Omental fat pad (tissue), 4 donors: Measurements from ENCODE around the gene COPS3. TPM values are rescaled to one million over a fixed set of nuclear protein-coding genes. Genes with fewer than 3 reads are reported as not detected.
"Not testable (repeated sequence)": the region's sequence is repeated elsewhere in the genome, so short reads cannot be mapped to it uniquely, and the experiment has no call there.

ENCODE experiments used
- ATAC-seq: fragments of 150-250 bp; one replicate; pipeline ENCODE4 v1.9.1; 2016; ENCODE audit warnings: mild to moderate bottlenecking, moderate library complexity; ENCODE audit not compliant: low FRiP score
- DNase-seq: peaks from one replicate; pipeline ENCODE4 v3.0.0-alpha.2; 2019; ENCODE audit warnings: low spot score
- total RNA-seq, 4 donors: library from RNA; depleted of rRNA; stranded (reverse); fragments of >200 nt; gene quantifications; one replicate each; pipeline ENCODE4 v1.1.0, GENCODE V29; 2016
- TF ChIP-seq, protein P1 (sequence below), 3 donors: fragments of 450-650 bp; IDR thresholded peaks; one replicate each; pipeline ENCODE4 v1.5.1; 2016 to 2017; ENCODE audit warnings: antibody characterized with exemption in 3 of 3, mild to moderate bottlenecking in 3 of 3, moderate library complexity in 2 of 3

COPS3 gene
- total RNA-seq, 4 donors from 2014 or later, result 39.9 to 68.9 (median 49.5) TPM

- TF ChIP-seq, protein P1, sequence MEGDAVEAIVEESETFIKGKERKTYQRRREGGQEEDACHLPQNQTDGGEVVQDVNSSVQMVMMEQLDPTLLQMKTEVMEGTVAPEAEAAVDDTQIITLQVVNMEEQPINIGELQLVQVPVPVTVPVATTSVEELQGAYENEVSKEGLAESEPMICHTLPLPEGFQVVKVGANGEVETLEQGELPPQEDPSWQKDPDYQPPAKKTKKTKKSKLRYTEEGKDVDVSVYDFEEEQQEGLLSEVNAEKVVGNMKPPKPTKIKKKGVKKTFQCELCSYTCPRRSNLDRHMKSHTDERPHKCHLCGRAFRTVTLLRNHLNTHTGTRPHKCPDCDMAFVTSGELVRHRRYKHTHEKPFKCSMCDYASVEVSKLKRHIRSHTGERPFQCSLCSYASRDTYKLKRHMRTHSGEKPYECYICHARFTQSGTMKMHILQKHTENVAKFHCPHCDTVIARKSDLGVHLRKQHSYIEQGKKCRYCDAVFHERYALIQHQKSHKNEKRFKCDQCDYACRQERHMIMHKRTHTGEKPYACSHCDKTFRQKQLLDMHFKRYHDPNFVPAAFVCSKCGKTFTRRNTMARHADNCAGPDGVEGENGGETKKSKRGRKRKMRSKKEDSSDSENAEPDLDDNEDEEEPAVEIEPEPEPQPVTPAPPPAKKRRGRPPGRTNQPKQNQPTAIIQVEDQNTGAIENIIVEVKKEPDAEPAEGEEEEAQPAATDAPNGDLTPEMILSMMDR (IDR thresholded peaks at IDR 0.05), result no peak
- ATAC-seq, result no peak
Observed at GRCh38 chr17:17256316-17256715, 24.7 kb downstream of the COPS3 start.

DNA sequence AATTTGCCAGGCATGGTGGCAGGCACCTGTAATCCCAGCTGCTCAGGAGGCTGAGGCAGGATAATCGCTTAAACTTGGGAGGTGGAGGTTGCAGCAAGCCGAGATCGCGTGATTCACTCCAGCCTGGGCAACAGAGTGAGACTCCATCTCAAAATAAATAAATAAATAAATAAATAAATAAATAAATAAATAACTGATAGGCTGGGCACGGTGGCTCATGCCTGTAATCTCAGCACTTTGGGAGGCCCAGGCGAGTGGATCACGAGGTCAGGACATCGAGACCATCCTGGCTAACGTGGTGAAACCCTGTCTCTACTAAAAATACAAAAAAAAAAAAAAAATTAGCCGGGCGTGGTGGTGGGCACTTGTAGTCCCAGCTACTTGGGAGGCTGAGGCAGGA is 25.4 kb downstream of the COPS3 start:
- DNase-seq, ATAC-seq: not testable (repeated sequence)

More at GRCh38 chr17:17256316-17256715, 24.7 kb downstream of the COPS3 start:
- no peak for DNase-seq

- DNase-seq (no peak), ATAC-seq (no peak)
- TF ChIP-seq, protein P1 (IDR thresholded peaks at IDR 0.05), result no peak
Observed at GRCh38 chr17:17254036-17254435, 27.0 kb downstream of the COPS3 start.

DNA sequence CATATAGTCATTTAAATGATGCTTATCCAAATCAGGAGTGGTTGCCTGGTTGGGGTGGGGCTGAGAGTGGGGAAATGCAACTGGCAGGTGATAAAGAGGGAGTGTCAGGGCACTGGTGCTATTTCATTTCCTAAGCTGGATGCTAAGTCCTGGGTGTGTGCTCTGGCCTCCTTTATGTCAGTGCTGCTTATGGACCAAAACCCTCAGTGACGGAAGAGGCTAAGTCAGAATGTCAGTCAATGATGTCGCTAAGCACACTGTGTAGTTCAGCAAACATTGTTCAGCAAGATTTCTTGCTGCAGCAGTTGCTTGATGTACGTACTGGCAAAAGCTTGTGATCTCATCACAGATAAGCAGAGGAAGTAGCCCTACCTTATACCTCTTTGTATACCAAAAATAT is 27.6 kb downstream of the COPS3 start:
- DNase-seq (no peak), ATAC-seq (no peak)
- TF ChIP-seq, protein P1 (IDR thresholded peaks at IDR 0.05), result no peak

- no peak for DNase-seq
- no peak for ATAC-seq
- TF ChIP-seq, protein P1 (IDR thresholded peaks at IDR 0.05), result no peak
Observed at GRCh38 chr17:17252149-17252661, 28.8 kb downstream of the COPS3 start.

DNA sequence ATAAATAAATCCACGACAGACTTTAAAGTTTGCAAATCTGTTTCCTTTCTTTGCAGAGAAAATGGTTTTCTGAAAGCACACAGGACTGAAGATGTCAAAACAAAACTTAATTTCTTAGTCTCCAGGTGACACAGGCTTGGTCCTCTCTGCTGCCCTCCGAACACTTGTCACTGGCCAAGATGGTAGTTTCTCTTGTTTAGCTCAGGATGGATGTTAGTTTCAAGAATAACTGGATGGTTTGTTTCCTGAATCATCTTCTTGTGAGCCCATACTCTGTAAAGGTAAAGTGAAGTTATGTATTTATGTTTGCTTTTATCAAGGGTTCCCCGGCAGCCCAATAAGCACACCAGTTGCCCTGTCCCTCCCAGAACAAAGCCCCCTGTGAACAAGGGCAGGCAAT is 34.2 kb downstream of the COPS3 start:
- no peak for ATAC-seq
- TF ChIP-seq, protein P1 (IDR thresholded peaks at IDR 0.05), result no peak
- DNase-seq, result no peak

DNA sequence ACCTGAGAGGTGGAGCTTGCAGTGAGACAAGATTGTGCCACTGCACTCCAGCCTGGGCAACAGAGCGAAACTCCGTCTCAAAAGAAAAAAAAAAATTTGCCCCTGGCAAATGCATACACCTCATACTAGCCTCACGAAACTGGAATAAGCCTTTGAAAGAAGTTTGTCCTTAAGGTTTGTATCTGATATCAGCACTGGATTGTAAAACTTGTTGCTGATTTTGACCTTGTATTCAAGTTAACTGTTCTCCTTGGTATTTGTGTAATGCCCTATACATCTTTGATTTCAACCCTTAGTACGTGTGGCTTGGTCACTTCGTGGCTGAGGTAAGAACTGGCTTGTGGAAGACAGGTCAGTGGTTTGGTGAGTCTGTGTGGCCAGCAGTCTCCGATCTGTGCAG is 37.9 kb downstream of the COPS3 start:
- ATAC-seq (no peak), DNase-seq (no peak)
- TF ChIP-seq, protein P1 (IDR thresholded peaks at IDR 0.05), result no peak

- TF ChIP-seq, protein P1 (IDR thresholded peaks at IDR 0.05), result no peak
- ATAC-seq (no peak), DNase-seq (no peak)
Observed at GRCh38 chr17:17242246-17242645, 38.8 kb downstream of the COPS3 start.
